ENCODE results near the gene PCDHGA10. TPM values are rescaled to one million over a fixed set of nuclear protein-coding genes. Genes with fewer than 3 reads are reported as not detected.

Gene PCDHGA10
- total and polyA plus RNA-seq, 2 of the 8 experiments (the other 6 are each of a cell fraction or from before 2014, with no cell fraction given): 2.2 to 6.4 TPM

GRCh38 chr5:141403387-141403786 is 9.4 kb upstream of the PCDHGA10 start (continued):
- no peak for TF ChIP-seq CHD7 (IDR thresholded peaks at IDR 0.05; ENCODE audit: insufficient replicate concordance, low read length)
- no peak for TF ChIP-seq RFX5 (IDR thresholded peaks at IDR 0.05; ENCODE audit: borderline replicate concordance, low read depth, low read length)
- no peak for TF ChIP-seq CHD2 (IDR thresholded peaks at IDR 0.05; ENCODE audit: low read length)
- no peak for TF ChIP-seq KDM1A (IDR thresholded peaks at IDR 0.05; ENCODE audit: borderline replicate concordance, low read length)
- TF ChIP-seq GABPA (IDR thresholded peaks at IDR 0.05; ENCODE audit: borderline replicate concordance, insufficient read depth, low read length): no peak
- TF ChIP-seq SAP30 (IDR thresholded peaks at IDR 0.05; ENCODE audit: insufficient read depth, insufficient replicate concordance, low read length): no peak
- no peak for TF ChIP-seq RNF2 (IDR thresholded peaks at IDR 0.05; ENCODE audit: borderline replicate concordance, low read depth, low read length, missing control alignments, poor library complexity, severe bottlenecking)
